H54 (cell line): Measurements from ENCODE around the gene RRAD.

Source experiments
- DNase-seq: peaks from one replicate; pipeline ENCODE4 v3.0.0; 2011; ENCODE audit warnings: low spot score, mixed read lengths; ENCODE audit not compliant: insufficient read length
- FAIRE-seq: peaks from 3 replicates; lab custom pipeline; 2011; peaks lifted over from hg19 to GRCh38; lab: Jason Lieb, UNC
- POLR2A ChIP-seq: IDR thresholded peaks from 2 replicates; pipeline ENCODE4 v1.6.1; 2011; ENCODE audit warnings: low read depth, mild to moderate bottlenecking, low read length

Gene RRAD

GRCh38 chr16:66919569-66920298 is 5.6 kb downstream of the RRAD start:
- DNase-seq: no peak
- no peak for FAIRE-seq

DNA sequence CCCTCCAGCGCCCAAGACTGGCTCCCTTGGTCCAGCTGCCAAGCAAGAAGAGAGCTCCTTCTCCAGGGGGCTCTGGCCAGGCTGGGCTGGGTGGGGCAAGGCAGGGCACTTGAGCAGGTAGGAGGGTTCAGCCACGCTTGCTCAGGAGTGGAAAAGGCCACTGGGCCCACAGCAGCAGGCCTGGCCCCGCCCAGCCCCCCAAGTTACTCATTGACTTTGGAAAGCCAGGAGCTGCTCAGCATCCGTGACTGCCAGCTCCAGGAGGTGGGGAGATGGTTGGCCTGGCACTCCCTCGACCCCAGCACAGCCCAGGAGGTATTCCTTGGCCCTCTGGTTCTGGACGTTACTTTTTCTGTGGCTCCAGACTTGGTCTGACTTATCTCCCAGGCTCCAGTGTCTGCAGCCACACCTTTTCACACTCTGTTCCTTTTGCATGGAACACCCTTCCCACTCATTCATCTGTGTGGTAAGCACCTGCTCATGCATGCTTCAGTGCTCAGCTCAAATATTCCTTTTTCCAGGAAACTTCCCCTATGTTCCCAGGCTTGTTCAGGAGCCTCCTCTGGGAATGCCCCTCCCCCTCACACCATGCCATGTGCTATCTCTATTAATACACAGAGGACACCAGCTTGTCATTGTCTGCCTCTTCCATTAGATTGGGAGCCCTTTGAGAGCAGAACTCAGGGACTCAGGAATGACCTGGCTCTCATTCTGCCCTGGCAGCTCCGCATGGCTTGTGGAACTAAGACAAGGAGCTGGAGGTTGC is 6.3 kb downstream of the RRAD start, which contains the start of gene CDH16:
Gene CDH16 (minus strand): TSS at position 83 of the 766 bp plus-strand sequence. CDS start 820 bp downstream, outside the sequence.
- FAIRE-seq (no peak), DNase-seq (no peak)
- TF ChIP-seq POLR2A: no peak

More at GRCh38 chr16:66919569-66920298, 5.6 kb downstream of the RRAD start:
- TF ChIP-seq POLR2A: no peak

GRCh38 chr16:66918355-66918754 is 7.0 kb downstream of the RRAD start:
- FAIRE-seq: no peak
- no peak for TF ChIP-seq POLR2A
- DNase-seq: no peak

- DNase-seq (no peak), FAIRE-seq (no peak)
- no peak for TF ChIP-seq POLR2A
Observed at GRCh38 chr16:66917741-66918140, 7.6 kb downstream of the RRAD start.

DNA sequence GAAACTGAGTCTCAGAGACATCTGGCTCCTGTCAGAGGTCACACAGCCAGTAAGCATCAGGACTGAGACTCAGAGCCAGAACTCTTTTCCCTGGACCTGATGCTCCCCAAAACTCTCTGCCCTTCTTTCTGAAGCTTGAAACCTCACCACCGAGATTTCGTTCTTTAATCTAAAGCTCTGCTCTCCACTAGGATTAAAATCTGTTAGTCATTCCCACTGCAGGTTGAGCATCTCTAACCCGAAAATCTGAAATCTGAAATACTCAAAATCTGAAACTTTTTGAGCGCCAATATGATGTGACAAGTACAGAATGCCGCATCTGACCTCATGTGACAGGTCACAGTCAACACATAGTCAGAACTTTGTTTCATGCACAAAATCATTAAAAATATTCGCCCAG is 8.8 kb downstream of the RRAD start:
- no peak for TF ChIP-seq POLR2A
- DNase-seq (no peak), FAIRE-seq (no peak)

DNA sequence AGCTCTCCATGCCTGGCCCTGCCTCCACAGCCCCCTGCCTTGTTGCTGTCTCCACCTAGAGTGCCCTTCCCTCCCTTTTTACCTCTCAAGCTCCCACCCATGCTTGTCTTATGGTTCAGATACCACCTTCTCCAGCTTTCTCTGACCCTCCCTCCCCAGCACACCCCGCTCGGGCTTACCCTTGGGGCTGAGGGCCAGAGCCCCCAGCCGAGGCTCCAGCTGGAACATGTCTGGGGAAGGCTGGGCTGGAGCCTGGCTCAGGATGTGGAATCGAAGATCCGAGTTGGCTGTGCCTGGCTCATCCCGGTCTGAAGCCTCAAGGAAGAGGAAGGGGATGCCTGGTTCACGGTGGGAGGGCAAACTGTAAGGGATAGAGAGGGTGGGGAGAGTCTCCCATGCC is 10.3 kb downstream of the RRAD start:
- no peak for DNase-seq
- TF ChIP-seq POLR2A: no peak
- FAIRE-seq: no peak

GRCh38 chr16:66914541-66914940 is 10.8 kb downstream of the RRAD start:
- no peak for FAIRE-seq
- TF ChIP-seq POLR2A: no peak
- no peak for DNase-seq

DNA sequence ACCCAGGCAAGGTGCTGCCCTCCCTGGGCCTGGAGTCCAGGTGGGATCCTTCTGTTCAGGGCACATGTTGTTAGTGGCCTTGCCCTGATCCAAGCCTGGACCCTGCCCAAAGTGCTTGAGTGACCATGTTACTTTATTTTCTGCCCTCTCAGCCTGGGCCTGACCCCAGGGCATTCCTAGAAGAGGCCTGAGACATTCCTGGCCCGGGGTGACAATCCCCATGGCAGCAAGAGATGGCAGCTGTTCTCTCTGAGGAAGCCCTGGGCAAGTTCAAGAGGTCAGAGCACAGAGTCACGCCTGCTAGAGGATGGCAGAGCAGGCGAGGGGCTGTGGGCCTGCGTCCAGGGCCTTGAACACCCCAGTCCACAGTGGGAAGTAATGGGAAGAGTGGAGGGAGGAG is 11.6 kb downstream of the RRAD start:
- no peak for TF ChIP-seq POLR2A
- FAIRE-seq: no peak
- DNase-seq: no peak

DNA sequence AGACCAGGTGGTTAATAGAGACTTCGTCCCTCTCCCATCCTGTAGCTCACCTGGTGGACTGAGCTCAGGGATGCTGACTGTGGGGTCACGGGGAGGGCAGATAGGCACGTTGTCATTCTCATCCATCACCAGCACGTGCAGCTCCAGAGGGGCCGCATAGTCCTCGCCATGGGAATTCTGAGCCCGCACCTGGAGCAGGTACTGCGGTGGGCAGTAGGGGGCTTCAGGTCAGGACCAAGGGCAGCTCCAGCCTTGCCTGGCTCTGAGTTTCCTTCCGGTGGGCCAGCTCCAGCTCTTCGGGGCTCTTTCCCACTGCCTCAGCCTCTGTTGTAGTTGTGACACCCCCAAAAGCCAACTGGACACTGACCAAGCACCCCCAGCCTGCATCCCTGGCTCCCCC is 12.3 kb downstream of the RRAD start:
- TF ChIP-seq POLR2A: no peak
- no peak for DNase-seq

GRCh38 chr16:66911801-66912200 is 13.5 kb downstream of the RRAD start:
- no peak for TF ChIP-seq POLR2A
- FAIRE-seq: no peak

More for the DNA sequence above, 12.3 kb downstream of the RRAD start:
- FAIRE-seq: no peak

GRCh38 chr16:66911112-66911511 is 14.2 kb downstream of the RRAD start:
- FAIRE-seq (no peak), DNase-seq (peak; percentile 61)

More at GRCh38 chr16:66911801-66912200, 13.5 kb downstream of the RRAD start:
- DNase-seq: no peak

DNA sequence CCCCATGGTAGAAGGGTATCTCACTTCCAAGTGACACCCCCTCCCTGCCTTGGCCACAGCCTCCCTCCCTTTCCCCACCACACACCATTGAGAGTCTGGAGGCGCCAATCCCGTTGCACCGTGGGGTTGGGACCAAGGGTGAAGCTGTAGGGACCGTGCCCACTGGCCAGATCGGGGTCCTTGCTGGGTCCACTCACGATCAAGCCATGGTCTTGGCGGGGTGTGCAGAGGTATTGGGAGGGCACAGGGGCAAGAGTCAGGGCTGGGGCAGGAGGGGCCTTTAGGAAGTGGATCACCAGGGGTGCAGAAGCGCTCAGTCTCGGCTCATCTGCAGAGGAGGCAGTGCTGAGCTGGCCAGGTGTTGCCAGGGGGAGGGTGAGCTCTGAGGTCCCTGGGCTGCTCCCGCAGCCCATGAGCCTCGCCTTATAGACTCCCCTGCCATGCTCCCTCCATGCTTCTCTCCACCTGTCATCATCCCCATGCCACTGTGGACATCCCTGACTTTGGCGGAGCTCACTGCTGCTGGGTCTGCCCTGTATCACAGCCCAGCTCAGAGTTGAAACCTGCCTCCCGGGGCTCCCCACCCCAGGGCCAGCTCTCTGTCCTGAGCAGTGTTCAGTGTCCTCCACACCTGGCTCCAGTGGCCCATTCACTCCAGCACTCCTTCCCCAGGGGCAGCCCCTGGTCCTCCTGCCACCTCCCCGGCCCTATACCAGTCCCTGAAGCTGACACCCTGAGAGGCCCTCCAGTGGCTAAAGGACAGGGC is 15.0 kb downstream of the RRAD start:
- DNase-seq (no peak), FAIRE-seq (no peak)
- TF ChIP-seq POLR2A: no peak

More at GRCh38 chr16:66911112-66911511, 14.2 kb downstream of the RRAD start:
- no peak for TF ChIP-seq POLR2A

DNA sequence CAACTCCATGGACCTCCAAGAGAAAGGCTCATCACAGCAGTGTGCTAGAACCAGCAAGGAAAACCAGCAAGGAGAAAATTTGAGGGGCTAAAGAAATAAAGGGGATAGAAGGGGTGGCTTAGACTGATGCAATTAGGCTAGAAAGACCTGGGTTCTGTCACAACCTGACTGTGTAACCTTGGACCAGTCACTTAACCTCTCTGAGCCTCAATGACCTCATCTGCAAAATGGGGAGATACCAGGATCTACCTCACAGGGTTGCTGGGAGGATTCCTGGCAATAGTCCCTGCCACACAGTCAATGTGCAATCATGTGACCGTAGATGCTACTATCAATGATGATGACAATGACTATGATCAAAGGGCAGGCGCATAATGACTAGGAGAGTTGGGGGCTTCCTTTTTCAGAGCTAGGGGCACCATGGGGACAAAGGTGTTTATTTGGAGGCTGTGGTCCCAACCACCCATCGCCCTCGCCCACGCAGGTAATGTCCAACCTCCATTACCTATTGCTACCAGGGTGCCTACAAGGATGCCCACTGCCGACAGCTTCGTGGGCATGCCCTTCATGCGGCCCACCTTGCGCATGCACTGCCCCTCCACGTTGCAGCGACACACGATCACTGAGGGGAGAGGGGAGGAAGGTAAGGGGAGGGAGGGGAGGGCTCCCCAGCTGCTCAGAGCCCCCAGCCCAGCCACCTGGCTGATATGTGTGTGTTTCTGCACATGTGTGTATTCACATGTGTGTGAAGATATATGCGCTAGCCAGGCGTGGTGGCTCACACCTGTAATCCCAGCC is 16.4 kb downstream of the RRAD start:
- DNase-seq (no peak), FAIRE-seq (no peak)
- TF ChIP-seq POLR2A: no peak

DNA sequence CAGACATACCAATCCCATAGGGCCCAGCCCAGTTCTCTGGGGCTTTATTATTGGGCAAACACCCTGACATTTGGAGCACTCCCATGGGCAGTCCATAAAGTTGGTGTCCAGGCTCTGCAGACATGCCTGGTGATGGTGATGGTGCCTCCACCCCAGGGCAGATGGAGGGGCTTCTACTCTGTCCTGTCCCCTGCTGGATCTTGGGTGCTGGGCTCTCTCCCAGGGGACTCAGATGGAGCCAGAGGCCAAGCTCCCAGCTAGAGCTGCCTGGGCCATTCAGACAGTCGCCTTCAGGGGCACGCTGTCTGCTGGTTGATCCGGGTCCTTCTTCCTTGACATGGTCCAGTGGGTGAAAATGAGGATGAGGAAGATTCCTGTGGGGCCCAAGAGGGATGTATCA is 17.2 kb downstream of the RRAD start:
- TF ChIP-seq POLR2A: no peak
- FAIRE-seq (no peak), DNase-seq (no peak)
